K562 (cell line): Measurements from ENCODE around the gene ETS2. TPM values are rescaled to one million over a fixed set of nuclear protein-coding genes. Genes with fewer than 3 reads are reported as not detected.

ENCODE experiments used
- BRD9 ChIP-seq: fragments of 450-650 bp; IDR thresholded peaks from 2 replicates; pipeline ENCODE4 v1.6.1; 2018; ENCODE audit warnings: low read depth; ENCODE audit not compliant: partially characterized antibody
- CBX1 ChIP-seq: sonication (generic); IDR thresholded peaks from 2 replicates; pipeline ENCODE4 v1.6.1; 2016; ENCODE audit warnings: antibody characterized with exemption, low read depth, mild to moderate bottlenecking
- CREB5 ChIP-seq: fragments of 250-450 bp; sonication (Bioruptor Pico); IDR thresholded peaks from 2 replicates; pipeline ENCODE4 v1.5.0; 2020; ENCODE audit warnings: mild to moderate bottlenecking
- HMGN3 ChIP-seq: IDR thresholded peaks from 2 replicates; pipeline ENCODE4 v1.6.1; 2011; ENCODE audit warnings: borderline replicate concordance, low read depth, mild to moderate bottlenecking, mixed read lengths, low read length; ENCODE audit not compliant: insufficient read length; ENCODE audit errors: extremely low read depth
- HSF4 ChIP-seq: fragments of 250-450 bp; sonication (Bioruptor Pico); IDR thresholded peaks from 2 replicates; pipeline ENCODE4 v2.1.2; 2022; ENCODE audit warnings: mild to moderate bottlenecking, moderate library complexity, borderline replicate concordance
- KLF13 ChIP-seq: fragments of 450-650 bp; IDR thresholded peaks from 2 replicates; pipeline ENCODE4 v1.6.1; 2016; ENCODE audit warnings: missing genetic modification characterization, low read depth, mild to moderate bottlenecking, missing compliant biosample characterization, moderate library complexity, borderline replicate concordance
- MTA1 ChIP-seq: fragments of 450-650 bp; IDR thresholded peaks from 2 replicates; pipeline ENCODE4 v1.6.1; 2017; ENCODE audit warnings: borderline replicate concordance
- NRF1 ChIP-seq, 2 experiments: fragments of 450-650 bp; IDR thresholded peaks in 1 of 2; conservative IDR thresholded peaks in 1 of 2; 2 replicates each; pipeline ENCODE4 v1.6.1; 2014; ENCODE audit warnings: mild to moderate bottlenecking in 2 of 2
- PKNOX1 ChIP-seq: fragments of 450-650 bp; IDR thresholded peaks from 2 replicates; pipeline ENCODE4 v1.6.1; 2016
- STAT5B ChIP-seq: fragments of 250-450 bp; sonication (Bioruptor Pico); IDR thresholded peaks from 2 replicates; pipeline ENCODE4 v1.8.0; 2021; ENCODE audit warnings: mild to moderate bottlenecking, inconsistent platforms
- TCF3 ChIP-seq: sonication (generic); formaldehyde crosslinking; IDR thresholded peaks from 2 replicates; pipeline ENCODE4 v1.4.0; 2020; ENCODE audit warnings: mild to moderate bottlenecking, missing genetic modification reagents
- TEAD1 ChIP-seq, 2 experiments: fragments of 450-650 bp in 1 of 2; sonication (generic) in 1 of 2; formaldehyde crosslinking; IDR thresholded peaks; 2 replicates each; pipeline versions ENCODE4 v1.4.0 to v1.8.0; 2020 to 2022; ENCODE audit warnings: mild to moderate bottlenecking in 2 of 2, missing genetic modification reagents in 1 of 2
- ZEB2 ChIP-seq: fragments of 450-650 bp; IDR thresholded peaks from 2 replicates; pipeline ENCODE4 v1.6.1; 2016
- ZNF239 ChIP-seq: fragments of 250-450 bp; sonication (Bioruptor Pico); IDR thresholded peaks from 2 replicates; pipeline ENCODE4 v1.4.0; 2020; ENCODE audit warnings: mild to moderate bottlenecking
- ZNF431 ChIP-seq: sonication (generic); formaldehyde crosslinking; IDR thresholded peaks from 2 replicates; pipeline ENCODE4 v1.8.0; 2022; ENCODE audit warnings: mild to moderate bottlenecking, missing genetic modification reagents
- ZNF57 ChIP-seq: fragments of 450-650 bp; formaldehyde crosslinking; IDR thresholded peaks from 2 replicates; pipeline ENCODE4 v1.4.0; 2020; ENCODE audit warnings: mild to moderate bottlenecking, moderate library complexity
- ZNF830 ChIP-seq: fragments of 250-450 bp; sonication (Bioruptor Pico); IDR thresholded peaks from 2 replicates; pipeline ENCODE4 v1.5.0; 2021; ENCODE audit warnings: mild to moderate bottlenecking
- polyA plus RNA-seq, 8 experiments: library from polyadenylated mRNA; depleted of rRNA in 4 of 8; stranded (reverse) in 5 of 8; unstranded in 3 of 8; fragments of >200 nt; fragmentation: Nextera tagmentation in 2 of 8; fragmentation: Illumina TruSeq in 1 of 8; extraction: Ambion mirVana in 2 of 8; extraction: Trizol in 1 of 8; gene quantifications; 2 replicates each; pipeline versions ENCODE4 v1.2.1 to v1.2.3, GENCODE V29; 2011 to 2014; ENCODE audit warnings: inconsistent platforms in 1 of 8, missing spikeins in 1 of 8
- total RNA-seq, 7 experiments: library from RNA; depleted of rRNA in 6 of 7; stranded (reverse); fragments of >200 nt in 6 of 7; fragmentation: Illumina TruSeq in 2 of 7; extraction: Trizol in 2 of 7; gene quantifications; 2 replicates each; pipeline versions ENCODE4 v1.2.1 to v1.2.3, GENCODE V29; 2011 to 2021; ENCODE audit warnings: low replicate concordance in 1 of 7
- TF ChIP-seq, protein P1 (sequence below): fragments of 450-650 bp; IDR thresholded peaks from one replicate; pipeline ENCODE4 v1.6.1; 2018; ENCODE audit warnings: mild to moderate bottlenecking, moderate library complexity; ENCODE audit not compliant: partially characterized antibody
- TF ChIP-seq, protein P2 (sequence below), 2 experiments: fragments of 450-650 bp in 1 of 2; sonication (generic) in 1 of 2; formaldehyde crosslinking in 1 of 2; IDR thresholded peaks in 1 of 2; conservative IDR thresholded peaks in 1 of 2; 2 replicates each; pipeline versions ENCODE4 v1.6.1 to v1.8.1; 2016 to 2023; ENCODE audit warnings: mild to moderate bottlenecking in 2 of 2, moderate library complexity in 2 of 2, inconsistent platforms in 1 of 2, missing genetic modification reagents in 1 of 2
- TF ChIP-seq, protein P3 (sequence below): sonication (generic); formaldehyde crosslinking; IDR thresholded peaks from 2 replicates; pipeline ENCODE4 v1.8.1; 2022; ENCODE audit warnings: missing genetic modification reagents
- TF ChIP-seq, protein P4 (sequence below): fragments of 450-650 bp; IDR thresholded peaks from 2 replicates; pipeline ENCODE4 v1.6.1; 2016; ENCODE audit warnings: antibody characterized with exemption

The ETS2 gene
- total and polyA plus RNA-seq, 9 of the 15 experiments (the other 6 are each of a cell fraction or from before 2014, with no cell fraction given), result 1.7 to 24.4 (median 12.2) TPM

GRCh38 chr21:38853421-38853919 is 47.7 kb downstream of the ETS2 start (continued):
- TF ChIP-seq HSF4 (CRISPR knock-in tag) (no peak), STAT5B (no peak), HMGN3 (no peak), TEAD1 (CRISPR knock-in tag; IDR thresholded peaks at IDR 0.05) (no peak), BRD9 (no peak), CBX1 (no peak), MTA1 (no peak), TCF3 (CRISPR knock-in tag) (peak; percentile 43), KLF13 (tag) (no peak), ZNF57 (no peak), ZNF431 (no peak), ZEB2 (peak; percentile 88), ZNF239 (CRISPR knock-in tag) (no peak), NRF1 (conservative IDR thresholded peaks at IDR 0.05 in 1 of 2, IDR thresholded peaks at IDR 0.05 in 1 of 2) (peak; percentile 62 to 68), ZNF830 (CRISPR knock-in tag) (no peak), PKNOX1 (peak; percentile 29; the same call in 1 of the 2 replicates), CREB5 (no peak)
- TF ChIP-seq, protein P1, sequence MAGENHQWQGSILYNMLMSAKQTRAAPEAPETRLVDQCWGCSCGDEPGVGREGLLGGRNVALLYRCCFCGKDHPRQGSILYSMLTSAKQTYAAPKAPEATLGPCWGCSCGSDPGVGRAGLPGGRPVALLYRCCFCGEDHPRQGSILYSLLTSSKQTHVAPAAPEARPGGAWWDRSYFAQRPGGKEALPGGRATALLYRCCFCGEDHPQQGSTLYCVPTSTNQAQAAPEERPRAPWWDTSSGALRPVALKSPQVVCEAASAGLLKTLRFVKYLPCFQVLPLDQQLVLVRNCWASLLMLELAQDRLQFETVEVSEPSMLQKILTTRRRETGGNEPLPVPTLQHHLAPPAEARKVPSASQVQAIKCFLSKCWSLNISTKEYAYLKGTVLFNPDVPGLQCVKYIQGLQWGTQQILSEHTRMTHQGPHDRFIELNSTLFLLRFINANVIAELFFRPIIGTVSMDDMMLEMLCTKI, result no peak
- TF ChIP-seq, protein P2, sequence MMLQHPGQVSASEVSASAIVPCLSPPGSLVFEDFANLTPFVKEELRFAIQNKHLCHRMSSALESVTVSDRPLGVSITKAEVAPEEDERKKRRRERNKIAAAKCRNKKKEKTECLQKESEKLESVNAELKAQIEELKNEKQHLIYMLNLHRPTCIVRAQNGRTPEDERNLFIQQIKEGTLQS (IDR thresholded peaks at IDR 0.05), result peak; percentile 98
- TF ChIP-seq, protein P2 (CRISPR knock-in tag; conservative IDR thresholded peaks at IDR 0.05), result 0 out of 2 replicates have a peak, but pooled peaks have one; percentile 60
- TF ChIP-seq, protein P3, sequence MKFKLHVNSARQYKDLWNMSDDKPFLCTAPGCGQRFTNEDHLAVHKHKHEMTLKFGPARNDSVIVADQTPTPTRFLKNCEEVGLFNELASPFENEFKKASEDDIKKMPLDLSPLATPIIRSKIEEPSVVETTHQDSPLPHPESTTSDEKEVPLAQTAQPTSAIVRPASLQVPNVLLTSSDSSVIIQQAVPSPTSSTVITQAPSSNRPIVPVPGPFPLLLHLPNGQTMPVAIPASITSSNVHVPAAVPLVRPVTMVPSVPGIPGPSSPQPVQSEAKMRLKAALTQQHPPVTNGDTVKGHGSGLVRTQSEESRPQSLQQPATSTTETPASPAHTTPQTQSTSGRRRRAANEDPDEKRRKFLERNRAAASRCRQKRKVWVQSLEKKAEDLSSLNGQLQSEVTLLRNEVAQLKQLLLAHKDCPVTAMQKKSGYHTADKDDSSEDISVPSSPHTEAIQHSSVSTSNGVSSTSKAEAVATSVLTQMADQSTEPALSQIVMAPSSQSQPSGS, result no peak
- TF ChIP-seq, protein P4, sequence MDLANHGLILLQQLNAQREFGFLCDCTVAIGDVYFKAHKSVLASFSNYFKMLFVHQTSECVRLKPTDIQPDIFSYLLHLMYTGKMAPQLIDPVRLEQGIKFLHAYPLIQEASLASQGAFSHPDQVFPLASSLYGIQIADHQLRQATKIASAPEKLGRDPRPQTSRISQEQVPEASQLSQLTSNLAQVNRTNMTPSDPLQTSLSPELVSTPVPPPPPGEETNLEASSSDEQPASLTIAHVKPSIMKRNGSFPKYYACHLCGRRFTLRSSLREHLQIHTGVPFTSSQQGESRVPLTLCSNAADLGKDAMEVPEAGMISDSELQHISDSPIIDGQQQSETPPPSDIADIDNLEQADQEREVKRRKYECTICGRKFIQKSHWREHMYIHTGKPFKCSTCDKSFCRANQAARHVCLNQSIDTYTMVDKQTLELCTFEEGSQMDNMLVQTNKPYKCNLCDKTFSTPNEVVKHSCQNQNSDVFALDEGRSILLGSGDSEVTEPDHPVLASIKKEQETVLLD, result no peak
